MCF 10A (cell line): ENCODE measurements around the gene LYRM2. TPM values are rescaled to one million over a fixed set of nuclear protein-coding genes. Genes with fewer than 3 reads are reported as not detected.
"Not testable (repeated sequence)": the region's sequence is repeated elsewhere in the genome, so short reads cannot be mapped to it uniquely, and the experiment has no call there.

Experiments
- BruUV-seq: library from RNA; stranded (reverse); fragments of 400-500 nt; replicated peaks from 2 replicates; lab custom pipeline; 2021; lab: Mats Ljungman, UMichigan
- CTCF ChIA-PET: fragments of 300-600 bp; sonication (Branson Sonifier 250); formaldehyde crosslinking; extraction: SDS; loops from one replicate; lab custom pipeline; 2021; ENCODE audit warnings: antibody characterized with exemption, inconsistent platforms; lab: Yijun Ruan, JAX
- POLR2A ChIA-PET: fragments of 300-600, 350-650 bp; sonication (Branson Sonifier 250); formaldehyde crosslinking; extraction: SDS; loops from one replicate; lab custom pipeline; 2020; ENCODE audit warnings: antibody characterized with exemption, inconsistent platforms; lab: Yijun Ruan, JAX
- DNase-seq: peaks from one replicate; pipeline ENCODE4 v3.0.0-alpha.2; 2018; ENCODE audit not compliant: unreplicated experiment
- H3K27ac Mint-ChIP-seq: one replicate; pipeline ENCODE4 v1.8.0; 2022; ENCODE audit warnings: mild to moderate bottlenecking, low read depth, mixed read lengths; ENCODE audit not compliant: unreplicated experiment
- H3K27me3 Mint-ChIP-seq: one replicate; pipeline ENCODE4 v1.8.0; 2022; ENCODE audit warnings: mixed read lengths; ENCODE audit not compliant: insufficient read depth, unreplicated experiment
- H3K36me3 Mint-ChIP-seq: one replicate; pipeline ENCODE4 v1.8.0; 2022; ENCODE audit warnings: mild to moderate bottlenecking, moderate library complexity, mixed read lengths; ENCODE audit not compliant: insufficient read depth, unreplicated experiment
- H3K4me1 Mint-ChIP-seq: one replicate; pipeline ENCODE4 v1.8.0; 2022; ENCODE audit warnings: mixed read lengths; ENCODE audit not compliant: insufficient read depth, unreplicated experiment
- H3K4me3 Mint-ChIP-seq: one replicate; pipeline ENCODE4 v1.8.0; 2022; ENCODE audit warnings: mild to moderate bottlenecking, moderate library complexity, mixed read lengths; ENCODE audit not compliant: unreplicated experiment
- H3K9me3 Mint-ChIP-seq: one replicate; pipeline ENCODE4 v1.8.0; 2022; ENCODE audit warnings: mixed read lengths; ENCODE audit not compliant: unreplicated experiment
- intact Hi-C: fragments of 100-400 bp; cut with micrococcal nuclease; formaldehyde crosslinking; loops from 2 replicates; pipeline ENCODE4 v1.14.1; 2022
- total RNA-seq: library from RNA; stranded (reverse); gene quantifications from 2 replicates; pipeline ENCODE4 v1.2.3, GENCODE V29; 2022
- TF ChIP-seq, protein P1 (sequence below): fragments of 200-600 bp; IDR thresholded peaks from one replicate; pipeline ENCODE4 v1.8.0; 2022; ENCODE audit warnings: antibody characterized with exemption, mild to moderate bottlenecking; ENCODE audit not compliant: unreplicated experiment

The LYRM2 gene
- total RNA-seq, 1 experiment from 2014 or later = 41.1 TPM

DNA sequence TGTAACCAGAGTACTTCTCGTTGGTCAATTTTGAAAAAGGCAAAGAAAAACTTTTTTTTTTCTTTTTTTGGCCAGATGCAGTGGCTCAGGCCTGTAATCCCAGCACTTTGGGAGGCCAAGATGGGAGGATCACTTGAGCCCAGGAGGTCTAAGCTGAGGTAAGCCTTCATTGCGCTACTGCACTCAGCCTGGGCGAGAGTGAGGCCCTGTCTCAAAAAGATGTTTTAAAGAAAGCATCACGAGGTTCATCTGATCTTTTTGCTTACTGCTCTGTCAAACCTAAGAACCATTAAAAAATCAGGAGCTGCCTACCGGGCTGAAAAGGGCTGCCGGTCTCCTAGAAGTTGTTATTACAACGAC is 607 bp downstream of the LYRM2 start:
- Mint-ChIP-seq H3K27ac (peak overlapping the region; percentile 92), H3K27me3 (no peaks in the 10 kb centered on the region), H3K9me3 (no peaks in the 10 kb centered on the region), H3K36me3 (peaks cover 73% of the 10 kb centered on the region), H3K4me3 (peak overlapping the region; percentile 76), H3K4me1 (peaks cover 11% of the 10 kb centered on the region)
- ChIA-PET CTCF (interaction anchor here (0.6 to 2.6 kb wide), 9 partner anchors 25 to 287 kb away, joined by 3 to 15 read pairs (median 4); partner anchors contain the start of gene ANKRD6), POLR2A (interaction anchor here (0.6 to 3.0 kb wide), 22 partner anchors 14 to 761 kb away, joined by 3 to 11 read pairs (median 4); partner anchors contain the start of genes ANKRD6, CASP8AP2, MDN1 and PM20D2)
- TF ChIP-seq, protein P1, sequence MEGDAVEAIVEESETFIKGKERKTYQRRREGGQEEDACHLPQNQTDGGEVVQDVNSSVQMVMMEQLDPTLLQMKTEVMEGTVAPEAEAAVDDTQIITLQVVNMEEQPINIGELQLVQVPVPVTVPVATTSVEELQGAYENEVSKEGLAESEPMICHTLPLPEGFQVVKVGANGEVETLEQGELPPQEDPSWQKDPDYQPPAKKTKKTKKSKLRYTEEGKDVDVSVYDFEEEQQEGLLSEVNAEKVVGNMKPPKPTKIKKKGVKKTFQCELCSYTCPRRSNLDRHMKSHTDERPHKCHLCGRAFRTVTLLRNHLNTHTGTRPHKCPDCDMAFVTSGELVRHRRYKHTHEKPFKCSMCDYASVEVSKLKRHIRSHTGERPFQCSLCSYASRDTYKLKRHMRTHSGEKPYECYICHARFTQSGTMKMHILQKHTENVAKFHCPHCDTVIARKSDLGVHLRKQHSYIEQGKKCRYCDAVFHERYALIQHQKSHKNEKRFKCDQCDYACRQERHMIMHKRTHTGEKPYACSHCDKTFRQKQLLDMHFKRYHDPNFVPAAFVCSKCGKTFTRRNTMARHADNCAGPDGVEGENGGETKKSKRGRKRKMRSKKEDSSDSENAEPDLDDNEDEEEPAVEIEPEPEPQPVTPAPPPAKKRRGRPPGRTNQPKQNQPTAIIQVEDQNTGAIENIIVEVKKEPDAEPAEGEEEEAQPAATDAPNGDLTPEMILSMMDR = no peak
- no TSS peak for BruUV-seq
- intact Hi-C loops = no loop called here
- no peak for DNase-seq

DNA sequence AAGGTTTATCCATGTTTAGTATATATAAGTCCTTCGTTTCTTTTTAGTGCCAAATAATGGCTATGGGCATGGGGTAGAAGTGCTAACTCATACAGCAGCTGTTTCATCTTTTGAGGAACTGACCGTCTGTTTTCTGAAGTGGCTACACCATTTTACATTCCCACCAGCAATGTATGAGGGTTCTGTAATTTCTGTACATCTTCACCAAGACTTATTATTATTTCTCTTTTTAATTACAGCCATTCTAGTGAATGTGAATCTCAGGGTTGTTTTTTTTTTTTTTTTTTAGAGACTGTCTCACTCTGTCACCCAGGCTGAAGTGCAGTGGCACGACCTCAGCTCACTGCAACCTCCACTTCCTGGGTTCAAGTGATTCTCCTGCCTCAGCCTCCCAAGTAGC is 2.1 kb downstream of the LYRM2 start:
- peaks cover 73% of the 10 kb centered on the region for H3K36me3 Mint-ChIP-seq
- CTCF ChIA-PET = interaction anchor here (0.6 kb wide), 1 partner anchor 114 kb away, joined by 4 read pairs; no protein-coding TSS in a partner anchor
- BruUV-seq, H3K9me3 Mint-ChIP-seq, H3K27me3 Mint-ChIP-seq, POLR2A ChIA-PET, H3K27ac Mint-ChIP-seq, intact Hi-C loops, DNase-seq, H3K4me3 Mint-ChIP-seq: not testable (repeated sequence)
- H3K4me1 Mint-ChIP-seq = peaks cover 11% of the 10 kb centered on the region

DNA sequence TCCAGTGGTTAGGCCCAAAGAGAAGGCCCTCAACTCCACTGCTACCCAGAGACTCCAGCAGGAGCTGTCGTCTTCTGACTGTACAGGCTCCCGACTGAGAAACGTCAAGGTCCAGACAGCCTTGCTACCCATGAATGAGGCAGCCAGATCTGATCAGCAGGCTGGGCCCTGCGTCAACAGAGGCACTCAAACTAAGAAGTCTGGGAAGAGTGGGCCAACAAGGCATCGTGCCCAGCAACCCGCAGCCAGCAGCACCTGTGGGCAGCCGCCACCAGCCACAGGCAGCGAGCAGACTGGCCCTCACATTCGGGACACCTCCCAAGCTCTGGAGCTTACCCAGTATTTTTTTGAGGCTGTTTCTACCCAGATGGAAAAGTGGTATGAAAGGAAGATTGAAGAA is 8.1 kb downstream of the LYRM2 start:
- Mint-ChIP-seq H3K27ac (no peak overlapping the region), H3K4me3 (no peak overlapping the region), H3K4me1 (no peaks in the 10 kb centered on the region), H3K36me3 (peaks cover 26% of the 10 kb centered on the region), H3K9me3 (no peaks in the 10 kb centered on the region), H3K27me3 (no peaks in the 10 kb centered on the region)
- TF ChIP-seq, protein P1 = no peak
- intact Hi-C loops = no loop called here
- no TSS peak for BruUV-seq
- ChIA-PET CTCF (interaction anchor here (2.0 kb wide), 1 partner anchor 21 kb away, joined by 11 read pairs; no protein-coding TSS in a partner anchor), POLR2A (interaction anchor here (1.6 kb wide), 1 partner anchor 8 kb away, joined by 4 read pairs; the partner anchor contains the start of gene LYRM2)
- DNase-seq = no peak

DNA sequence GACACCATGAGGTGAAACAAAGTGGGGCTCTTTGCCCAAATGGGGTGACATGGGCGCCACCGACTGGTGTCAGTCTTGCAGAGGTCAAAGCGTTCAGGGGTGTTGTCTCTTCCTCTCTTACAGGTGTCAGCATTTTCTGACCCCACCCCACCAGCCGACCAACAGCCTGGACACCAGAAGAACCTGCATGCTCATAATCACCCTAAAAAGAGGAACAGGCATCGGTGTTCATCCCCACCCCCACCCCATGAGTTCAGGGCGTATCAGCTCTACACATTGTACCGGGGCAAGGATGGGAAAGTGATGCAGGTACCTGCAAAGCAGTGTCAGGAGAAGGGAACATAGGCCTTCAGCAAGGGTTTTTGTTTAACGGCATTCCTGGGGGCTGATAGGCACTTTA is 14.8 kb downstream of the LYRM2 start:
- Mint-ChIP-seq H3K4me3 (no peak overlapping the region), H3K9me3 (no peaks in the 10 kb centered on the region), H3K27me3 (no peaks in the 10 kb centered on the region), H3K27ac (peak overlapping the region; percentile 18), H3K36me3 (no peaks in the 10 kb centered on the region), H3K4me1 (no peaks in the 10 kb centered on the region)
- BruUV-seq = no TSS peak
- intact Hi-C loops = no loop called here
- DNase-seq = no peak
- TF ChIP-seq, protein P1 = no peak
- ChIA-PET POLR2A (no interaction called here), CTCF (interaction anchor here (0.6 to 0.8 kb wide), 3 partner anchors 13 to 474 kb away, joined by 3 read pairs; no protein-coding TSS in a partner anchor)
